DMS153 treated with DMSO at 0.1 percent for 48 hours (cell line): Measurements from ENCODE around the gene C2orf68.
"Not testable (repeated sequence)": the region's sequence is repeated elsewhere in the genome, so short reads cannot be mapped to it uniquely, and the experiment has no call there.

Experiments
- DNase-seq: peaks from one replicate; lab custom pipeline; 2025; ENCODE audit not compliant: unreplicated experiment; lab: John Stamatoyannopoulos, UW

The C2orf68 gene, protein sequence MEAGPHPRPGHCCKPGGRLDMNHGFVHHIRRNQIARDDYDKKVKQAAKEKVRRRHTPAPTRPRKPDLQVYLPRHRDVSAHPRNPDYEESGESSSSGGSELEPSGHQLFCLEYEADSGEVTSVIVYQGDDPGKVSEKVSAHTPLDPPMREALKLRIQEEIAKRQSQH

DNA sequence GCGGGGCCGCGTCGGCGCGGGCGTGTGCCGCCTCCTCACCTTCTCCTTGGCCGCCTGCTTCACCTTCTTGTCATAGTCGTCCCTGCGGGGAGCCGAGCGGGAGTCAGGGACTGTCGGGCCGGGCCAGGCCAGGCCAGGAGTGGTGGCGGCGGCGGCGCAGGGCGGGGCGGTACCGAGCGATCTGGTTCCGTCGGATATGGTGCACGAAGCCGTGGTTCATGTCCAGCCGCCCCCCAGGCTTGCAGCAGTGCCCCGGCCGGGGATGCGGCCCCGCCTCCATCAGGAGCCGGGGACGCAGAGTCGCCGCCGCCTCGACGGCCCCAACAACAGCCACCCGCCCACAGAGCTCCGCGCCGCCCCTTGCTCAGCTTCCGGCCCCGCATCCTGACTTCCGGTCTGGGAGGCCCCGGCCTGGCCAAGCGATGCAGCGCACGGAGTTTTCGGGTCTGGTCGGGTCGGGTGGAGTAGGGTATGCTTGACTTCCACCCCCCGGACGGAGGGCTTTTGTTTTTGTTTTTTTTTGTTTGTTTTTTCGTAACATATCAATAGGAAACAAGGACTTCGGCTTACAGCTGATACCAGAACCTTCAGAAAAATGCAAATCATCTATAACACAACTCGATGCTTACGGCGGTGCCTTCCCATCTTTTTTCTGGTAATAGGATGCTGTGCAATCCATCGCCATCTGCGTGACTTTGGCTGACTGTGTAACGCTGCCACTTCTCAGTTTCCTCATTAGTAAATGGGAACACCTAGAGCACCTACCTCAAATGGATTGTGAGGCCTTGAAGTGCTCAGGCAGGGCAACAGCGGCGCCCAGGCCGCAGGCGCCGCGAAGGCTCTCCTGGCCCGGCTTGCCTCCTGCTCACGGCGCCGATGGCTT lies at the start of gene C2orf68:
C2orf68 (minus strand) TSS at position 362 of the 883 bp plus-strand sequence; CDS start at position 280, 82 bp downstream.
- peak; percentile 81 for DNase-seq

DNA sequence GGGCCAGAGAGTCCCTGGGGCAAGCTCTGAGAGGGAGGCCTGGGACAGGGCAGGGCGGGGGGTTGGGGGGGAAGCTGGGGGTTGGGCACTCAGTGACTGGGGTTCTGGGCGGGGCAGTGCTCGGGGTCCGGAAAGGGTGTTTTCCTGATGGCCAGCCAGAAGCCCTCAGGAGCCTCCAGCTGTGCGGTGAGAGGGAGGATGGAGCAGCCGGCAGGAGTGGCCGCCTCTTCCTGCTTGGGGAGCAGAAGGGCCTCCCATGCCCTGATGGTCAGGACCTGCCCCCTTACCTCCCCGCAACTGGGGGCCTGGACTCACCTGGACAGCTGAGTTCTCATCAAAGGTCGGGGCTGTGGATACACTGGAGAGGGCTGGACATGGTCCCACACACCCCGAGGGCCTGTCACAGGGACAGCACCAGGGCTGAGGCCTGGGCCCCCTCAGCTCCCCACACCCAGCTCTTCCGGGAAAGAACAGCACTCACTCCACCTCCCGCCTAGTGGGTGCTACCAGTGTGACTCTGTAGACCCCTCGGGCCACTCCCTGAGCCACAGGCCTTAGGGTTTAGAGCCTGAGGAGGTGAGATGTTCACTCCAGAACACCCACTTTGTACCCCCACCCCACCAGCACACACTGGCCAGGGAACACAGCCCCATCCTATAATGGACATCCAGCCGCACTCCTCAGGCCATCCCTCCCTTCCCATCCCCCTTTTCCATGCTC lies 49.4 kb upstream of the C2orf68 start:
- DNase-seq: no peak

DNA sequence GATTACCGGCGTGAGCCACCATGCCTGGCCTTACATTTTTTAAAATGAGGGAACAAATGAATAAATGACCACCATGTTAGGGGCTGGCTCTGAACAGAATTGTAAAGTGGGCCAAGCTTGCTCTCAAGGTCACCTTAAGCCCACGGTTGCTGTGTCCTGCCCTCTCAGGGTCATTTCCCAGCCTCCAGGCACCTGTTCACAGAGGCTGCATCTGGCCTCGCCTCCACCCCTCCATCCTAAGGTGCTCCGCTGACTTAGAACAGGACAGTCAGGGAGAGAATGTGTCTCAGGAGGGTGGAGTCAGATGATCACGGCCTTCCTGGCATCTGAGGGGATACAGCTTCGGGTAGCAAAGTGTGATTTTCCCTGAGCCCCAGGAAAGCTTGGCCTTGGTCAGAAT lies 48.9 kb upstream of the C2orf68 start:
- no peak for DNase-seq

GRCh38 chr2:85660301-85660700 lies 48.4 kb upstream of the C2orf68 start:
- not testable (repeated sequence) for DNase-seq

- no peak for DNase-seq
These were observed 47.6 kb upstream of the C2orf68 start for GRCh38 chr2:85659324-85659981.

GRCh38 chr2:85657399-85657798 lies 45.5 kb upstream of the C2orf68 start:
- DNase-seq: not testable (repeated sequence)

DNA sequence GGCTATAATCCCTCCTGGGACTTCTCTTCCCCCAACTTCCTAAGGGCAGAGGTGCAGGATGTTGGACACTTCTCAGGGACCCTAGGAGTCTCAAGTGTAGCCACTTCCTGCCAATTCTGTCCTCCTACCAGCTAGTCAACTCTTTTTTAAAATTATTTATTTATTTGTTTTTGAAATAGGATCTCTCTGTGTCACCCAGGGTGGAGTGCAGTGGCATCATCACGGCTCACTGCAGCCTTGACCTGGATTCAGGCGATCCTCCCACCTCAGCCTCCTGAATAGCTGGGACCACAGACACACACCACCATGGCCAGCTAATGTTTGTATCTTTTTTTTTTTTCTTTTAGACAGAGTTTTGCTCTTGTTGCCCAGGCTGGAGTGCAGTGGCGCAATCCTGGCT lies 44.6 kb upstream of the C2orf68 start:
- no peak for DNase-seq

GRCh38 chr2:85655961-85656417 lies 44.1 kb upstream of the C2orf68 start:
- no peak for DNase-seq

- DNase-seq: no peak
These were observed 42.1 kb upstream of the C2orf68 start for GRCh38 chr2:85653996-85654395.

DNA sequence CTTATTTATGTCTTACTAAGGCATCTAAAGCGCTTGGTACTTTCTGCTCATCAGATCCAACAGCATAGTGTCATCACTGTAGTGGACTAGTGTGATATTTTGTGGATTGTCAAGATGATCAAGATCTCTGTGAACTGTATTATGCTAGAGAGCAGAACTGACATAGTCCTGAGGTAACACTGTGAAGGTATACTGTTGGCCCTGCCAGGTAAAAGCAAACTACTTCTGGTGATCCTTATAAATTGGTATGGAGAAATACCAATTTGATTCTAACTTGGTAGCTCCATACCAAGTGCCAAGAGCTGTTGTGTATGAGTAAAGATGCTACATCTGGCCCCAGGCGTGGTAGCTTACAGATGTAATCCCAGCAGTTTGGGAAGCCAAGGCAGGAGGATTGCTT lies 40.2 kb upstream of the C2orf68 start:
- no peak for DNase-seq

GRCh38 chr2:85651097-85651496 lies 39.2 kb upstream of the C2orf68 start:
- DNase-seq: no peak

- DNase-seq: no peak
These were observed 38.6 kb upstream of the C2orf68 start for GRCh38 chr2:85650456-85650855.

DNA sequence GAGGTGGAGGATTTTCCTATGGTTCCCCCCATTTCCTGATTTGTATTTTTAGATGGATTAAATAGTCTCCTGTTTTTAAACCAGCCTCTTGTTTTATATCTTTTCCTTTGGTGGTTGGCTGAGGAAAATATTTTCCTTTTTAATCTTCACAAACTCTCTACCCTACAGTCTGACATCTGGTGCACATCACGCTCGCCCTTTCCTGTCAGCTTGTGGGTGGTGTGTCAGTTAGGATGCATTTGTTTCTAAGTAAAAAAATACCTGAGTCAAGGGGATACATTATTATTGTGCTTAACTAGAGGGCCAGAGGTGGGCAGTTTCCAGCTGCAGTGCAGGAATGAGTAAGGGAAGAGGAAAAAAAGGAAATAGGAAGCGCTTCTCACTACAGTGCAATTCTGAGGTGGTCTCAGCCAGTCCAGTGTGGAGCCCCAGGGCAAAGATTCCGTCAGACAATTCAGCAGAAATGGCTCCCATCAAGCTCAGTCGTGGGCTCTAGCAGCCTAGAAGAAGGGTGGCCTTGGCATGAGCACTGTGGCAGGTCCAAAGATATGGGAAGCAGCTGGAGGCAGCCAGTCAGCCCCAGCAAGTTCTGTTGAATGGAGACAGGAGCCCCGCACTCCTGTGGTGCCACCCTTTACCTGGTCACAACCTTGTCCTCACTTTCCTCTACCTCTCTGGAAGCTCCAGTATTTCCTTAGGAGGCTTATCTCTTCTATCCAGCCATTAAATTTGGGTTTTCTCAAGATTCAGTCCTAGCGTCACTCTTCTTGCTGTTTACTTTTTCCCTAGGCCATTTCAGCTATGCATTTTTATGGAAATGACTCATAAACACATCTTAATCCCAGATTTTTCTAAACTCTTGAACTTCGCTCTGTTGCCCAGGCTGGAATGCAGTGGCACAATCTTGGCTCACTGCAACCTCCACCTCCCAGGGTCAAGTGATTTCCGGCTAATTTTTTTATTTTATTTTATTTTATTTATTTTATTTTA lies 37.6 kb upstream of the C2orf68 start:
- DNase-seq: no peak

DNA sequence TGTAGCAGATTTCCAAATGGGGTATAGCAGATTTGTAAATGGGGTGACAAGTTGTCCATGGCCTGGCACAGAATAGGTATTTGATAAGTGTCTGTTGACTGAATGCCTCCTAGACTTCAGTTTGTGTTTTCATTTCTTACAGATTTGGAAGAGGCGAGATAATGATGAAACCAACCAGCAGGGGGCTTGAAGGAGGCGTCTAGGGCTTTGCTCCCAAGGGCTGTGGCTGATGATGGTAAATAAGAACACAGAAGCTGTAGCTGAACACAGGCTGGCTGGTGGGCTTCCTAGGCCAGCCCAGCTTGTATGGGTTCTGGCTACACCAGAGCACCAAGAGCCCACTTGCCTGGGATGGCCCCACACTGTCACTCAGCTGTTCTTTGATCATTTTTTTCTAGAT lies 36.8 kb upstream of the C2orf68 start:
- DNase-seq: no peak

DNA sequence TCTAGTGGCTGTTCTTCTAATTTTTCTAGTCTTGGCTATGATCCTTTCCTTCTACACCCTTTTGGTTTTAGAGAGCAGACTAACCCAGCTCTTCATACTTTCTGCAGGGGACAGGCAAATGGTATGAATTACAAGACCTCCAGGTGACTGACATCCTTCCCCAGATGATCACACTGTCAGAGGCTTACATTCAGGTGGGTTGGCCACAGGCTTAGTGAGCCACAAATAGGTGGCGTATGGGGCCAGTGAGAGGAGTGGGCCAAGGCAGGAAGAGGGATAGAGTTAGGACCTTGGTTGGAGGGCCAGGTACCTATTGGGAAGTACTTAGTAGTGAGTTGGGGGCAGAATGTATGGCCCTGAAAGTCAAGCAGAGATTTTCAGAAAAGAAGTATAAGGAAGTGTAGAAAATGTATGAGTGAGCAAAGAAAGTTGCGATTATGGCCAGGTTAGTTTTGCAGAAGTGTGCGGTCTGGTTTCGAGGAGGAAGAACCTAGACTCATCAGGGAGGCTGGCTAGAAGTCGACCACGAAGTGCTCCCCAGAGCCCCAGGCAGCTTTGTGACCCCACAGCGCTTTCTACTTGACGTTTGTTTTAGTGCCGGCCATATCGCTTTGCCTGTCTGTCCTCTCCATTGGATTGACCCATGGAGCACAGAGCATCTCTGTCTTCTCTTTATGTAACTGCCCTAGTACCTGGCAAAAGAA lies 36.1 kb upstream of the C2orf68 start:
- no peak for DNase-seq

GRCh38 chr2:85646166-85646565 lies 34.3 kb upstream of the C2orf68 start:
- no peak for DNase-seq

DNA sequence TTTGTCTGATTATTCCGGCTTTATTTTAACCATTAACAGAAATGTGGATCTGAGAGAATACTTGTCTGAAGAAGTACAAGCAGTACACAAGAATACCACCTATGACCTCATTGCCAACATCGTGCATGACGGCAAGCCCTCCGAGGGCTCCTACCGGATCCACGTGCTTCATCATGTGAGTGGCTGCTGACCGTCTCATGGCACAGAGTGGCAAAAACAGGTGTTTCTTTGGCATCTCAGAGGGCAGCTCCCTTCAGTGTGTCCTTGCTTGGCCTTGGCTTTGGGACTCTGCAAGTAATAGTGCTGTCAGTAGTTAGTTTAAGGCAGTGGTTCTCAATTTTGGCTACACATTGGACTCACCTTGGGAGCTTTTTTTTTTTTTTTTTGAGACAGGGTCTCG lies 33.0 kb upstream of the C2orf68 start:
- DNase-seq: no peak

GRCh38 chr2:85642725-85643124 lies 30.9 kb upstream of the C2orf68 start:
- no peak for DNase-seq

DNA sequence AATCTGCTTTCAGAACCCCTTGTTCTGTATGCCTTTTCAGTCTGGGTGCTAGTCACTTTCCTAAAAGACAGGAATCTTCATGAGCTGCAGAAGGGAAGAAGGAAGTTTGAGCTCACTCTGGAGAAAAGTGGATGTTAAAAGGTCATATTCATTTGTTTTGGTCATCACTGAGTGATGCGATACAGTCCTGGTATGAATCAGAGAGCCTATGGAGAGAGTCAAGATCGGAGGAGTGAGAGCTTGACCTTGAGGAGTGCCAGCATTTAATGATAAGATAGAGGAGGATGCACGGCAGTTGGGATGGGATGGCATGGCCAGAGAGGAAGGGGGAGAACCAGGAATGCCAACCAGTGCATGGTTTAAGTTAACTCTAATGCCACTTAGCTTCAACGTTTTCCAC lies 23.8 kb upstream of the C2orf68 start:
- no peak for DNase-seq
